Central memory CD8-positive, alpha-beta T cell (primary cell): ENCODE results near the gene GUCY1B1.

ENCODE experiments used
- ATAC-seq: fragments of 150-1000 bp; cut with Tn5 transposase; replicated peaks from 2 replicates; pipeline ENCODE4 v1.10.0; 2022; ENCODE audit warnings: mild to moderate bottlenecking, moderate FRiP score, moderate number of reproducible peaks; ENCODE audit not compliant: poor library complexity, severe bottlenecking; ENCODE audit errors: extremely low read depth
- DNase-seq, 2 donors: peaks; one replicate each; pipeline ENCODE4 v3.0.0; 2021; ENCODE audit warnings: low spot score in 2 of 2
- H3K27ac Mint-ChIP-seq: one replicate; pipeline ENCODE4 v1.8.0; 2022; ENCODE audit warnings: low read depth, mild to moderate bottlenecking, moderate library complexity, mixed read lengths
- H3K27me3 Mint-ChIP-seq: one replicate; pipeline ENCODE4 v1.8.0; 2022; ENCODE audit warnings: mixed read lengths
- H3K36me3 Mint-ChIP-seq: one replicate; pipeline ENCODE4 v1.8.0; 2022; ENCODE audit warnings: mild to moderate bottlenecking, moderate library complexity, mixed read lengths; ENCODE audit not compliant: insufficient read depth
- H3K4me1 Mint-ChIP-seq: one replicate; pipeline ENCODE4 v1.8.0; 2022; ENCODE audit warnings: mixed read lengths
- H3K4me3 Mint-ChIP-seq: one replicate; pipeline ENCODE4 v1.8.0; 2022; ENCODE audit warnings: mild to moderate bottlenecking, moderate library complexity, mixed read lengths
- H3K9me3 Mint-ChIP-seq: one replicate; pipeline ENCODE4 v1.8.0; 2022; ENCODE audit warnings: mixed read lengths

Gene GUCY1B1

DNA sequence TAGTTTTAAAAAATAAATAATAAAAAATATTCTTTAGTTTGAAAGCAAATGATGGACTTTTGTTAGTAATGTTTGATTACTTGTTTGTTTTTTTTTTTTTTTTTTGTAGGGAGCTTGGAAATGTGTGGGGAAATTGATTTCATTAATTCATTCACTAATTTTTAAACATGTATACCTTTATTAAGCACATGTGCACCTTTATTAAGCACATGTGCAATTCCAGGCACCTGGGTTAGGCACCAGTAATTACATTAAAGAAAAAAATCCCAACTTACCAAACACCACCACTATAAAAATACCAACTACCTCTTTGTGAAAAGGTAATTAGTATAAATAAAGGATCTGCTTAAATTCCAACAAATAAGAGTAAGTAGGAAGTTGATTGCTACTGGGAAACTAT lies 9.5 kb downstream of the GUCY1B1 start:
- Mint-ChIP-seq H3K9me3 (no peaks in the 10 kb centered on the region), H3K4me3 (no peak overlapping the region), H3K27ac (no peak overlapping the region)

GRCh38 chr4:155769090-155769489 lies 10.3 kb downstream of the GUCY1B1 start:
- no peak for ATAC-seq

More for the DNA sequence above, 9.5 kb downstream of the GUCY1B1 start:
- ATAC-seq (no peak), DNase-seq (no peak)
- Mint-ChIP-seq H3K27me3 (no peaks in the 10 kb centered on the region), H3K4me1 (no peaks in the 10 kb centered on the region), H3K36me3 (no peaks in the 10 kb centered on the region)

GRCh38 chr4:155772459-155773195 lies 13.8 kb downstream of the GUCY1B1 start:
- no peaks in the 10 kb centered on the region for H3K36me3 Mint-ChIP-seq
- H3K9me3 Mint-ChIP-seq, result peaks cover 5% of the 10 kb centered on the region
- H3K27ac Mint-ChIP-seq, result no peak overlapping the region
- ATAC-seq (no peak), DNase-seq (no peak)
- H3K27me3 Mint-ChIP-seq, result no peaks in the 10 kb centered on the region
- no peak overlapping the region for H3K4me3 Mint-ChIP-seq
- no peaks in the 10 kb centered on the region for H3K4me1 Mint-ChIP-seq

More at GRCh38 chr4:155769090-155769489, 10.3 kb downstream of the GUCY1B1 start:
- Mint-ChIP-seq H3K4me1 (no peaks in the 10 kb centered on the region), H3K9me3 (peaks cover 3% of the 10 kb centered on the region), H3K4me3 (no peak overlapping the region), H3K27me3 (no peaks in the 10 kb centered on the region), H3K27ac (no peak overlapping the region), H3K36me3 (no peaks in the 10 kb centered on the region)
- DNase-seq, result no peak

DNA sequence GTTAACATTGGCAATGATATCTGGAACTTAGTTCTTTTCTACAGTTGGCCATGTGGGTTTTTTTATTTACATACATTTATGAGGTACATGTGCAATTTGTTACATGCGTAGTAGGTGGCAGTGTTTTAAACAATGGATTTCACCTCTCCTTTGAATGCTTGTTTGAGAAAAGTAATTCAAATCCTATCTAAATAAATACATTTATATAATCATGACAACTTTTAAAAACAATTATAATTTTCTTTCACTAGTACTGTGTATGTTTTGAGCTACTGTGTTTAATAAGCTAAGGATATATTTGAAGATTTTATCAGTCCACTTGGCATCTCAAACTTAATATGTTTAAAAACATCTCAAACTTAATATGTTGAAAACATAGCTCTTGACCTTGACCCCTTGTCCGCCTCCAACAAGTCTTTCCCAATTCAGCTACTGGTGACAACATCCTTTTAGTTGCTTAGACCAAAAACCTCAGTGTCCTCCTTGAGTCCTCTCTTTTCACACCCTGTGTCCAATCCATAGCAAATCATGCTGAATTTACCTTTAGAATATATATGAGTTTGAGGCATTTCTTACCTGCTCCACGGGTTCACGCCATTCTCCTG lies 14.5 kb downstream of the GUCY1B1 start:
- DNase-seq, result no peak
- H3K4me3 Mint-ChIP-seq, result no peak overlapping the region
- no peaks in the 10 kb centered on the region for H3K27me3 Mint-ChIP-seq
- no peaks in the 10 kb centered on the region for H3K36me3 Mint-ChIP-seq
- no peaks in the 10 kb centered on the region for H3K4me1 Mint-ChIP-seq
- ATAC-seq, result no peak
- H3K27ac Mint-ChIP-seq, result no peak overlapping the region
- peaks cover 5% of the 10 kb centered on the region for H3K9me3 Mint-ChIP-seq

- no peaks in the 10 kb centered on the region for H3K36me3 Mint-ChIP-seq
Measured at GRCh38 chr4:155774033-155774432, 15.2 kb downstream of the GUCY1B1 start.

DNA sequence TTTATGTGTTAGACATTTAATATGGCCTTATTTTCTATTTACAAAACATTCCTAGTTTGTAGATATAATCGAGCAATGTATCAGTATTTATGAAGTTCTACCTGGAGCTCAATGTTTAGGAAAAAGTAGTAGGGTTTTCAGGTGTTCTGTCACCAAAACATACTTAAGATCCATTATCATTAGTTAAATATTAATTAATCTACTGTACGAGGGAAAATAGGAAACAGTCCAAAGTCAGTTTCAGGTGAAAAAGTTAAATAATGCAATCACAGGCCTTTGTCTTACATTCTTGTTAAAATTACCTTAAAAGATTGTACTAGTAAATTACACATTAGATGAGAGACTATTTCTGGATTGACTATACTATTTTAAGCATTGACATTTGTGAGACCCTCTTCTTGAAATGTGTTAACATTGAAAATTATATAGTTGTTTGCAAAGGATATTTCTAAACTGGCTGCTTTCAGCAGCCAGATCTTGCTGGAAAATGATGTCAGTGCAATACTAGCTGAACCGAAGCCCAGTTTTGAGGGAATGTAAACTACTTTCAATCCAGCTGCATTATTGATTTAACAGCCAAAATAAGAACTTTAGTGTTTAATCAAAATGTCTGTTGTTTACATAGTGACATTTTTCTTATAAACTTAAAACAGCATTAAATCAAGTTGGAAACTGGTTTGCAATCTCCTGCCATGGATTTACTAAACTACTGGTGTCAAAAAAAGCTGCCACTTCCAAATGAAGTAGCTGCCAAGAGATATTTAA lies 19.3 kb downstream of the GUCY1B1 start:
- ATAC-seq (no peak), DNase-seq (no peak)
- H3K9me3 Mint-ChIP-seq, result peaks cover 5% of the 10 kb centered on the region
- H3K27ac Mint-ChIP-seq, result no peak overlapping the region
- no peaks in the 10 kb centered on the region for H3K27me3 Mint-ChIP-seq
- H3K36me3 Mint-ChIP-seq, result no peaks in the 10 kb centered on the region
- H3K4me3 Mint-ChIP-seq, result no peak overlapping the region
- H3K4me1 Mint-ChIP-seq, result no peaks in the 10 kb centered on the region

More at GRCh38 chr4:155774033-155774432, 15.2 kb downstream of the GUCY1B1 start:
- no peaks in the 10 kb centered on the region for H3K4me1 Mint-ChIP-seq
- no peaks in the 10 kb centered on the region for H3K27me3 Mint-ChIP-seq
- no peak for DNase-seq
- ATAC-seq, result no peak
- no peak overlapping the region for H3K27ac Mint-ChIP-seq
- peaks cover 5% of the 10 kb centered on the region for H3K9me3 Mint-ChIP-seq
- H3K4me3 Mint-ChIP-seq, result no peak overlapping the region

- DNase-seq, result no peak
- Mint-ChIP-seq H3K27me3 (no peaks in the 10 kb centered on the region), H3K27ac (no peak overlapping the region), H3K9me3 (no peaks in the 10 kb centered on the region), H3K4me1 (no peaks in the 10 kb centered on the region), H3K4me3 (no peak overlapping the region), H3K36me3 (no peaks in the 10 kb centered on the region)
- no peak for ATAC-seq
Measured at GRCh38 chr4:155780775-155781174, 22.0 kb downstream of the GUCY1B1 start.

DNA sequence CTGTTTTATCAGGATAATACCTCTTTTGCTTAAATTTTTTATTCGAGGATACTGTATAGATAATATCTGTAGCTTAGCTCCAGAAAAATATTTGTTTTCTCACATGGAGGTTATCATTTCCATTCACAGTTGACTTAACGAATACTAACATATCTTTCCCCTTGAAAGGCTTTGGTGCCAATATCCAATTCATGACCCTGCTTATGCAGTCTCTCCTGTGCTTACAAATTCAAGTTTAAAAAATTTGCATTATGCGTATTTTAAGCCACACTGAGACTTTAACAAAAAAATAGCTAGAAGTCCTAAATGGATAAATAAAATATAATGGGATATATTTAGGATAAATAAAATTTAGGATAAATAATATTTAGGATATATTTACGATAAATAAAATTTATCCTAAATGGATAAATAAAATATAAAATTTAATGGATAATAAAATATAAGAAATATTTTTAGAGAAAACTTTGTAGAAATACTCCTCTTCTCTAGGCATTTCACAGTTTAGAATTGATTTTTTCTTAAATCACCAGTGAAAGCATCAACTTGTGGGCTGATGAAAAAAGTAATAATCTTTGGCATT lies 22.5 kb downstream of the GUCY1B1 start:
- Mint-ChIP-seq H3K27me3 (no peaks in the 10 kb centered on the region), H3K4me1 (no peaks in the 10 kb centered on the region), H3K36me3 (no peaks in the 10 kb centered on the region), H3K9me3 (no peaks in the 10 kb centered on the region), H3K27ac (no peak overlapping the region), H3K4me3 (no peak overlapping the region)
- no peak for ATAC-seq
- no peak for DNase-seq

GRCh38 chr4:155784637-155785036 lies 25.8 kb downstream of the GUCY1B1 start:
- H3K9me3 Mint-ChIP-seq, result no peaks in the 10 kb centered on the region
- DNase-seq (no peak), ATAC-seq (no peak)
- H3K4me3 Mint-ChIP-seq, result no peak overlapping the region
- H3K27ac Mint-ChIP-seq, result no peak overlapping the region
- H3K4me1 Mint-ChIP-seq, result peaks cover 4% of the 10 kb centered on the region
- no peaks in the 10 kb centered on the region for H3K36me3 Mint-ChIP-seq
- H3K27me3 Mint-ChIP-seq, result no peaks in the 10 kb centered on the region

DNA sequence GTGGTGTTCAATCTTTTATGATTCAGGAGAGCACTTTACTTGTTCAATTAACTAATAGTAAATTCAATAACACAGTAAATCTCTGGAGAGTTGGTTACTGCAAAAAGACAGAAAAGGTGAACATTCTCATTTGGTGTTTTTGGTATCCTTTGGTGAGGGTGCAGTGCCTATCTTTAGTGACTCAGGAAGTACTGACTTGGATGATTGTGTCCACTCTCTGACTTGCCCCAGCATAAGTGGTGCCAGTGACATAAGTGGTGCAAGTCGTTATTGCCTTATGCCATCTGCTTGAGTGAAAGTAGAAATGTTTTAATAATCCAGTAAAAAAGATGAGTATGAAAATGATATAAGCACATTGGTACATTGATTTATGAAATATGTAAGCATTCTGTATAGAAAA lies 27.0 kb downstream of the GUCY1B1 start:
- no peaks in the 10 kb centered on the region for H3K27me3 Mint-ChIP-seq
- DNase-seq (no peak), ATAC-seq (no peak)
- H3K27ac Mint-ChIP-seq, result no peak overlapping the region
- no peaks in the 10 kb centered on the region for H3K9me3 Mint-ChIP-seq
- no peak overlapping the region for H3K4me3 Mint-ChIP-seq
- no peaks in the 10 kb centered on the region for H3K36me3 Mint-ChIP-seq
- H3K4me1 Mint-ChIP-seq, result peaks cover 5% of the 10 kb centered on the region

DNA sequence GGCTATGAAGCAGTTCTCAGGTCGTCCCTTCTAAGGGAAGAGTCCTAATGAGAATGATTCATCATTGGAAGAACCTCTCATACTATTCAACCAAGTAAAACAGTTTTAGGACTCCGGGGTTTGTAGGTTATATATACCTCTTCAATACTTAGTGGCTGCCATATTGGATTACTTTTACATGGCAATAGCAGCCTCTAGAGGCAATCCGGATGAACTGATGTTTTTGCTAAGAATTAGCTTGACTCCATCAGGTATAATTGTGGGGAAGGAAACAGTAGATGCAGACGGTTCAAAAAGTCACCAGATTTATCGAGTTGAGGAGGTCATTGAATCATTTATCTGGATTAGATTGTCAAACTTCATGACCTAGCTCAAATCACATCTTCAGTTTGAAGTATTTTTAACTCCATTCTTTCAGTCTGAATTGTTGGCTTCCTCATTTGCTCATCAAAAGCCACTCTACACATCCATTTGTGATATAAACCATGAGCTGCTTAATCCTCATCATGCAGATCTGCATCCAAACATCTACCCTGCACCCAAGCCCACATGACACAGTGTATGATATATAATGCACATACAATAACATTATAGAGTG lies 28.4 kb downstream of the GUCY1B1 start:
- Mint-ChIP-seq H3K4me1 (peaks cover 5% of the 10 kb centered on the region), H3K27me3 (no peaks in the 10 kb centered on the region), H3K27ac (no peak overlapping the region), H3K36me3 (no peaks in the 10 kb centered on the region), H3K4me3 (no peak overlapping the region), H3K9me3 (no peaks in the 10 kb centered on the region)
- ATAC-seq (no peak), DNase-seq (no peak)

- DNase-seq (no peak), ATAC-seq (no peak)
- H3K4me3 Mint-ChIP-seq, result no peak overlapping the region
- no peaks in the 10 kb centered on the region for H3K27me3 Mint-ChIP-seq
- H3K4me1 Mint-ChIP-seq, result peaks cover 5% of the 10 kb centered on the region
- H3K27ac Mint-ChIP-seq, result no peak overlapping the region
- no peaks in the 10 kb centered on the region for H3K9me3 Mint-ChIP-seq
- no peaks in the 10 kb centered on the region for H3K36me3 Mint-ChIP-seq
Measured at GRCh38 chr4:155789391-155789790, 30.6 kb downstream of the GUCY1B1 start.
